Chondrocyte (in vitro differentiated cells): ENCODE measurements around the gene GPR33. TPM values are rescaled to one million over a fixed set of nuclear protein-coding genes. Genes with fewer than 3 reads are reported as not detected.
"Not testable (repeated sequence)": the region's sequence is repeated elsewhere in the genome, so short reads cannot be mapped to it uniquely, and the experiment has no call there.

Experiments used
- DNase-seq: peaks from one replicate; pipeline ENCODE4 v3.0.0; 2021; ENCODE audit warnings: mixed read lengths, low spot score
- H3K27ac Mint-ChIP-seq: one replicate; pipeline ENCODE4 v1.8.0; 2021; ENCODE audit warnings: mild to moderate bottlenecking, moderate library complexity, mixed read lengths; ENCODE audit not compliant: unreplicated experiment
- H3K27me3 Mint-ChIP-seq: 2 replicates; pipeline ENCODE4 v1.8.0; 2021; ENCODE audit warnings: low read depth, mixed read lengths
- H3K36me3 Mint-ChIP-seq: 2 replicates; pipeline ENCODE4 v1.8.0; 2021; ENCODE audit warnings: low read depth, mixed read lengths
- H3K4me1 Mint-ChIP-seq: 2 replicates; pipeline ENCODE4 v1.8.0; 2021; ENCODE audit warnings: low read depth, mild to moderate bottlenecking, mixed read lengths
- H3K4me3 Mint-ChIP-seq: one replicate; pipeline ENCODE4 v1.8.0; 2021; ENCODE audit warnings: mild to moderate bottlenecking, moderate library complexity, mixed read lengths; ENCODE audit not compliant: unreplicated experiment
- H3K9me3 Mint-ChIP-seq: 2 replicates; pipeline ENCODE4 v1.8.0; 2021; ENCODE audit warnings: low read depth, mixed read lengths
- CTCF ChIP-seq: fragments of 200-600 bp; sonication (generic); IDR thresholded peaks from 2 replicates; pipeline ENCODE4 v1.5.0; 2021; ENCODE audit warnings: antibody characterized with exemption, mild to moderate bottlenecking, moderate library complexity
- total RNA-seq: library from RNA; stranded (reverse); gene quantifications from 3 replicates; pipeline ENCODE4 v1.2.1, GENCODE V29; 2021

The GPR33 gene
- total RNA-seq, 1 donor from 2014 or later, result not detected

- Mint-ChIP-seq H3K4me1 (peaks cover 15% of the 10 kb centered on the region), H3K27ac (peak overlapping the region; percentile 76)
Measured at GRCh38 chr14:31465111-31465510, 22.7 kb downstream of the GPR33 start.

GRCh38 chr14:31462450-31462849, 25.4 kb downstream of the GPR33 start:
- H3K36me3 Mint-ChIP-seq, H3K9me3 Mint-ChIP-seq, H3K27me3 Mint-ChIP-seq, DNase-seq, H3K27ac Mint-ChIP-seq, H3K4me3 Mint-ChIP-seq: not testable (repeated sequence)
- peaks cover 34% of the 10 kb centered on the region for H3K4me1 Mint-ChIP-seq

More at GRCh38 chr14:31465111-31465510, 22.7 kb downstream of the GPR33 start:
- no peak for TF ChIP-seq CTCF
- Mint-ChIP-seq H3K4me3 (no peak overlapping the region), H3K27me3 (no peaks in the 10 kb centered on the region), H3K9me3 (no peaks in the 10 kb centered on the region), H3K36me3 (no peaks in the 10 kb centered on the region)
- no peak for DNase-seq

GRCh38 chr14:31461545-31461944, 26.3 kb downstream of the GPR33 start:
- Mint-ChIP-seq H3K4me1 (peaks cover 37% of the 10 kb centered on the region), H3K4me3 (no peak overlapping the region)

GRCh38 chr14:31457665-31458659, 29.9 kb downstream of the GPR33 start:
- H3K27ac Mint-ChIP-seq, result peak overlapping the region; percentile 99
- H3K27me3 Mint-ChIP-seq, result no peaks in the 10 kb centered on the region
- no peaks in the 10 kb centered on the region for H3K9me3 Mint-ChIP-seq
- DNase-seq, result no peak
- peak overlapping the region; percentile 98 for H3K4me3 Mint-ChIP-seq
- TF ChIP-seq CTCF, result no peak
- peaks cover 50% of the 10 kb centered on the region for H3K4me1 Mint-ChIP-seq
- no peaks in the 10 kb centered on the region for H3K36me3 Mint-ChIP-seq

More at GRCh38 chr14:31461545-31461944, 26.3 kb downstream of the GPR33 start:
- Mint-ChIP-seq H3K27me3 (no peaks in the 10 kb centered on the region), H3K27ac (no peak overlapping the region), H3K9me3 (no peaks in the 10 kb centered on the region), H3K36me3 (no peaks in the 10 kb centered on the region)
- TF ChIP-seq CTCF, result no peak
- no peak for DNase-seq

GRCh38 chr14:31456841-31457664, 30.8 kb downstream of the GPR33 start, which contains the start of gene DTD2:
Gene DTD2, minus strand, starts transcription at chr14:31457506. Its CDS starts 113 bp downstream, at chr14:31457393.
- no peaks in the 10 kb centered on the region for H3K9me3 Mint-ChIP-seq
- peaks cover 3% of the 10 kb centered on the region for H3K36me3 Mint-ChIP-seq
- peaks cover 50% of the 10 kb centered on the region for H3K4me1 Mint-ChIP-seq
- TF ChIP-seq CTCF, result peak; percentile 47
- no peaks in the 10 kb centered on the region for H3K27me3 Mint-ChIP-seq
- H3K27ac Mint-ChIP-seq, result peak within 1 kb of the TSS; percentile 99
- peak; percentile 95 for DNase-seq
- H3K4me3 Mint-ChIP-seq, result peak within 1 kb of the TSS; percentile 98
